GM18508 (cell line): ENCODE data around the gene HOMER2.

Experiments
- ATAC-seq: cut with Tn5 transposase; IDR thresholded peaks from one replicate; pipeline ENCODE4 v1.9.1; 2021; ENCODE audit warnings: moderate number of reproducible peaks; ENCODE audit not compliant: insufficient read depth, unreplicated experiment

The HOMER2 gene

GRCh38 chr15:82934100-82934880, 18.2 kb downstream of the HOMER2 start:
- no peak for ATAC-seq

- no peak for ATAC-seq
Observed at GRCh38 chr15:82933576-82933975, 18.9 kb downstream of the HOMER2 start.

GRCh38 chr15:82931221-82931620, 21.3 kb downstream of the HOMER2 start:
- no peak for ATAC-seq

- ATAC-seq, result no peak
Observed at GRCh38 chr15:82930461-82930860, 22.1 kb downstream of the HOMER2 start.

- no peak for ATAC-seq
Observed at GRCh38 chr15:82928711-82929110, 23.8 kb downstream of the HOMER2 start.

GRCh38 chr15:82923744-82924143, 28.8 kb downstream of the HOMER2 start:
- ATAC-seq, result no peak

GRCh38 chr15:82922737-82923136, 29.8 kb downstream of the HOMER2 start:
- no peak for ATAC-seq

GRCh38 chr15:82921939-82922338, 30.6 kb downstream of the HOMER2 start:
- ATAC-seq, result no peak

- no peak for ATAC-seq
Observed at GRCh38 chr15:82921242-82921641, 31.3 kb downstream of the HOMER2 start.

- ATAC-seq, result no peak
Observed at GRCh38 chr15:82919231-82919886, 33.2 kb downstream of the HOMER2 start.

GRCh38 chr15:82918607-82919230, 33.8 kb downstream of the HOMER2 start:
- no peak for ATAC-seq

- ATAC-seq, result no peak
Observed at GRCh38 chr15:82918162-82918561, 34.4 kb downstream of the HOMER2 start.

GRCh38 chr15:82917249-82917648, 35.3 kb downstream of the HOMER2 start:
- ATAC-seq, result no peak

GRCh38 chr15:82916161-82916952, 36.2 kb downstream of the HOMER2 start:
- no peak for ATAC-seq

GRCh38 chr15:82914396-82914795, 38.1 kb downstream of the HOMER2 start:
- no peak for ATAC-seq

- ATAC-seq, result no peak
Observed at GRCh38 chr15:82911458-82911857, 41.1 kb downstream of the HOMER2 start.

- ATAC-seq, result no peak
Observed at GRCh38 chr15:82910721-82911120, 41.8 kb downstream of the HOMER2 start.

GRCh38 chr15:82909080-82909815, 43.3 kb downstream of the HOMER2 start:
- no peak for ATAC-seq

- no peak for ATAC-seq
Observed at GRCh38 chr15:82907350-82907749, 45.2 kb downstream of the HOMER2 start.

GRCh38 chr15:82904574-82904973, 47.9 kb downstream of the HOMER2 start:
- ATAC-seq, result no peak
